GOT3 (cell line): Measurements from ENCODE around the gene SRRM3.
"Not testable (repeated sequence)": the region's sequence is repeated elsewhere in the genome, so short reads cannot be mapped to it uniquely, and the experiment has no call there.

Source experiments
- DNase-seq: peaks from one replicate; lab custom pipeline; 2025; ENCODE audit warnings: mixed read lengths; lab: John Stamatoyannopoulos, UW

SRRM3 gene

GRCh38 chr7:76201732-76202665 lies at the start of gene SRRM3:
Gene SRRM3 (plus strand): TSS chr7:76201896. CDS start chr7:76235067, 33,171 bp downstream.
- DNase-seq, result peak; percentile 10

GRCh38 chr7:76151932-76152331 lies 49.8 kb upstream of the SRRM3 start:
- no peak for DNase-seq

GRCh38 chr7:76153571-76154230 lies 48.0 kb upstream of the SRRM3 start:
- not testable (repeated sequence) for DNase-seq

- DNase-seq, result no peak
Measured at GRCh38 chr7:76155938-76156337, 45.8 kb upstream of the SRRM3 start.

GRCh38 chr7:76156992-76157685 lies 44.6 kb upstream of the SRRM3 start:
- not testable (repeated sequence) for DNase-seq

- DNase-seq, result not testable (repeated sequence)
Measured at GRCh38 chr7:76158416-76158815, 43.3 kb upstream of the SRRM3 start.

- not testable (repeated sequence) for DNase-seq
Measured at GRCh38 chr7:76162416-76163170, 39.1 kb upstream of the SRRM3 start.

- not testable (repeated sequence) for DNase-seq
Measured at GRCh38 chr7:76163812-76164211, 37.9 kb upstream of the SRRM3 start.

GRCh38 chr7:76165106-76165972 lies 36.4 kb upstream of the SRRM3 start:
- no peak for DNase-seq

GRCh38 chr7:76165973-76166403 lies 35.7 kb upstream of the SRRM3 start:
- no peak for DNase-seq

- peak; percentile 95 for DNase-seq
Measured at GRCh38 chr7:76166404-76167255, 35.1 kb upstream of the SRRM3 start.

- no peak for DNase-seq
Measured at GRCh38 chr7:76173566-76174205, 28.0 kb upstream of the SRRM3 start.

- DNase-seq, result not testable (repeated sequence)
Measured at GRCh38 chr7:76176951-76177350, 24.7 kb upstream of the SRRM3 start.

GRCh38 chr7:76179686-76180085 lies 22.0 kb upstream of the SRRM3 start:
- DNase-seq, result no peak

GRCh38 chr7:76182225-76182960 lies 19.3 kb upstream of the SRRM3 start:
- no peak for DNase-seq

- DNase-seq, result no peak
Measured at GRCh38 chr7:76185187-76185896, 16.4 kb upstream of the SRRM3 start.

GRCh38 chr7:76187272-76187671 lies 14.4 kb upstream of the SRRM3 start:
- DNase-seq, result no peak

- DNase-seq, result no peak
Measured at GRCh38 chr7:76189276-76189675, 12.4 kb upstream of the SRRM3 start.
